Measurements from ENCODE around the gene TRPM3.

- TF ChIP-seq, protein P1, sequence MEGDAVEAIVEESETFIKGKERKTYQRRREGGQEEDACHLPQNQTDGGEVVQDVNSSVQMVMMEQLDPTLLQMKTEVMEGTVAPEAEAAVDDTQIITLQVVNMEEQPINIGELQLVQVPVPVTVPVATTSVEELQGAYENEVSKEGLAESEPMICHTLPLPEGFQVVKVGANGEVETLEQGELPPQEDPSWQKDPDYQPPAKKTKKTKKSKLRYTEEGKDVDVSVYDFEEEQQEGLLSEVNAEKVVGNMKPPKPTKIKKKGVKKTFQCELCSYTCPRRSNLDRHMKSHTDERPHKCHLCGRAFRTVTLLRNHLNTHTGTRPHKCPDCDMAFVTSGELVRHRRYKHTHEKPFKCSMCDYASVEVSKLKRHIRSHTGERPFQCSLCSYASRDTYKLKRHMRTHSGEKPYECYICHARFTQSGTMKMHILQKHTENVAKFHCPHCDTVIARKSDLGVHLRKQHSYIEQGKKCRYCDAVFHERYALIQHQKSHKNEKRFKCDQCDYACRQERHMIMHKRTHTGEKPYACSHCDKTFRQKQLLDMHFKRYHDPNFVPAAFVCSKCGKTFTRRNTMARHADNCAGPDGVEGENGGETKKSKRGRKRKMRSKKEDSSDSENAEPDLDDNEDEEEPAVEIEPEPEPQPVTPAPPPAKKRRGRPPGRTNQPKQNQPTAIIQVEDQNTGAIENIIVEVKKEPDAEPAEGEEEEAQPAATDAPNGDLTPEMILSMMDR (conservative IDR thresholded peaks at IDR 0.05), result no peak
- no peak for TF ChIP-seq ZFX (IDR thresholded peaks at IDR 0.05)
Observed at GRCh38 chr9:70581955-70582350, 539.5 kb downstream of the TRPM3 start.

Data from C4-2B (cell line).